Measurements from ENCODE around the gene CDON. TPM values are rescaled to one million over a fixed set of nuclear protein-coding genes. Genes with fewer than 3 reads are reported as not detected.

Gene CDON
- total RNA-seq, 2 experiments from 2014 or later, result 1.9 to 2.7 TPM

DNA sequence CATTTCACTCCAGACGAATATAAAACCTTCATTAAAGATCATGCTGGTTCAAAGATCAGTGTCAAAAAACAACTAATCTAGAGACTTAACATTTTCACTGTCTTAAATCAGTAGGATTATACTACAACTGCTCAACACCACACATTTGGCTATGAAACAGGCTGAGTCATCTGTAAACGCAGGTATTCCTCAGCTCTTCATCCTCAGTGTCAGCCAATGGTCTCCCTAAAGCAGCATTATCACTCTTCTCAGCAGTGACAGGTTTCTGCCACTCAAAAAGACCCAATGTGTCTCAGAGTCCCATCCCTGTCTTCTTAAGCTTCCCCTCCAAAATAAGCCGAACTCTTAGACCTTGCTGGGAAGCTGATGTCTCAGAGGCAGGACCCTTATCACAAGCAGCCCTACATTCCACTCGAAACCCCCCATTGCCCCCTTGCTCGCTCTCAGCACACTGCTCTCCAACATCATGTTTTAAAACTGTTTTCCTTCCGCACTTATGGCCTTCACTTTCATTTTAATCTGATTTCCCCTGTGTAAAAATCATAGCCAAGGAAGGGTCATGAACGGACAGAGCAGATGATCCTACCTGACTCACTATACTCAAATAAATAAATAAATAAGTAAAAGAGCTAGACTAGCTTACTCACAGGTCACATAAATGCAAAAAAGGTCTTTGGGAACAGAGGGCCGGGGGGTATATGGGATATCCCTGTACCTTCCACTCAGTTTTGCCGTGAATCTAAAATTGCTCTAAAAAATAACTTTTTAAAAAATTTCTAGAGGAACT lies 23.0 kb downstream of the CDON start:
- H3K27me3 ChIP-seq (ENCODE audit: control insufficient read depth in 1 of 2, insufficient read depth in 2 of 2, low read length in 2 of 2), result no peaks in the 10 kb centered on the region
- no peaks in the 10 kb centered on the region for H3K27me3 Mint-ChIP-seq
- DNase-seq (no peak), ATAC-seq (ENCODE audit: poor library complexity) (no peak)
- H3K4me3 Mint-ChIP-seq, result no peak overlapping the region
- H3K36me3 Mint-ChIP-seq (ENCODE audit: low read depth), result no peaks in the 10 kb centered on the region
- no peak overlapping the region for H3K27ac ChIP-seq (ENCODE audit: low read depth in 1 of 2, low read length in 2 of 2)
- TF ChIP-seq, protein P1, sequence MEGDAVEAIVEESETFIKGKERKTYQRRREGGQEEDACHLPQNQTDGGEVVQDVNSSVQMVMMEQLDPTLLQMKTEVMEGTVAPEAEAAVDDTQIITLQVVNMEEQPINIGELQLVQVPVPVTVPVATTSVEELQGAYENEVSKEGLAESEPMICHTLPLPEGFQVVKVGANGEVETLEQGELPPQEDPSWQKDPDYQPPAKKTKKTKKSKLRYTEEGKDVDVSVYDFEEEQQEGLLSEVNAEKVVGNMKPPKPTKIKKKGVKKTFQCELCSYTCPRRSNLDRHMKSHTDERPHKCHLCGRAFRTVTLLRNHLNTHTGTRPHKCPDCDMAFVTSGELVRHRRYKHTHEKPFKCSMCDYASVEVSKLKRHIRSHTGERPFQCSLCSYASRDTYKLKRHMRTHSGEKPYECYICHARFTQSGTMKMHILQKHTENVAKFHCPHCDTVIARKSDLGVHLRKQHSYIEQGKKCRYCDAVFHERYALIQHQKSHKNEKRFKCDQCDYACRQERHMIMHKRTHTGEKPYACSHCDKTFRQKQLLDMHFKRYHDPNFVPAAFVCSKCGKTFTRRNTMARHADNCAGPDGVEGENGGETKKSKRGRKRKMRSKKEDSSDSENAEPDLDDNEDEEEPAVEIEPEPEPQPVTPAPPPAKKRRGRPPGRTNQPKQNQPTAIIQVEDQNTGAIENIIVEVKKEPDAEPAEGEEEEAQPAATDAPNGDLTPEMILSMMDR (IDR thresholded peaks at IDR 0.05), result no peak
- no peaks in the 10 kb centered on the region for H3K36me3 ChIP-seq (ENCODE audit: insufficient read depth, low read length)
- CTCF ChIA-PET, result interaction anchor here (0.6 kb wide), 1 partner anchor 44 kb away, joined by 3 read pairs; no protein-coding TSS in a partner anchor
- H3K9me3 ChIP-seq (ENCODE audit: control insufficient read depth in 1 of 2, insufficient read depth in 1 of 2, low read length in 2 of 2), result no peaks in the 10 kb centered on the region
- no peak overlapping the region for H3K27ac Mint-ChIP-seq
- intact Hi-C loops (cut with DNase I, micrococcal nuclease), result no loop called here
- POLR2A ChIA-PET, result no interaction called here
- no peaks in the 10 kb centered on the region for H3K4me1 ChIP-seq (ENCODE audit: insufficient read depth, low read length)
- H3K9me3 Mint-ChIP-seq, result no peaks in the 10 kb centered on the region
- H3K4me1 Mint-ChIP-seq (ENCODE audit: low read depth), result no peaks in the 10 kb centered on the region
- no peak overlapping the region for H3K4me3 ChIP-seq (ENCODE audit: low read length)

DNA sequence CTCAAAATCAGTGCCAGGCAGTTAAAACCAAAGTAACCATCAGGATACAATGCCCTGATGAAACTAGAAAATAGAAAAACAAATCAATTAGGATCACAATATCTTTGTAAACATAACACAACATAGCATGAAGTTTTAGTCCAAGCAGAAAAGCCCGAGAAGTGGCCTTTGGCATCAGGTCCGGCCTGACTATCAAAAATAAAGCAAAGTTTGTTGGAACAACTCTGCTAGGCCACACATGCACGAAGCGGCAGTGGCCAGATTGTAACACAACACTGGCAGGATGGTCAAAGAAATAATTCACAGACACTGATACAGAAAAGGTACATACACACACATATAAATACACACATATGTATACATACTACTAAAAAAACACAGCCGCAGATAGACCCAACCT lies 26.9 kb downstream of the CDON start:
- no peaks in the 10 kb centered on the region for H3K36me3 Mint-ChIP-seq (ENCODE audit: low read depth)
- no peaks in the 10 kb centered on the region for H3K27me3 ChIP-seq (ENCODE audit: control insufficient read depth in 1 of 2, insufficient read depth in 2 of 2, low read length in 2 of 2)
- H3K27me3 Mint-ChIP-seq, result peaks cover 15% of the 10 kb centered on the region
- H3K4me1 ChIP-seq (ENCODE audit: insufficient read depth, low read length), result no peaks in the 10 kb centered on the region
- H3K4me1 Mint-ChIP-seq (ENCODE audit: low read depth), result no peaks in the 10 kb centered on the region
- POLR2A ChIA-PET, result no interaction called here
- H3K9me3 Mint-ChIP-seq, result no peaks in the 10 kb centered on the region
- no peak overlapping the region for H3K27ac ChIP-seq (ENCODE audit: low read depth in 1 of 2, low read length in 2 of 2)
- no peaks in the 10 kb centered on the region for H3K9me3 ChIP-seq (ENCODE audit: control insufficient read depth in 1 of 2, insufficient read depth in 1 of 2, low read length in 2 of 2)
- no peaks in the 10 kb centered on the region for H3K36me3 ChIP-seq (ENCODE audit: insufficient read depth, low read length)
- intact Hi-C loops (cut with DNase I, micrococcal nuclease), result no loop called here
- no peak overlapping the region for H3K27ac Mint-ChIP-seq
- DNase-seq (no peak), ATAC-seq (ENCODE audit: poor library complexity) (no peak)
- no peak overlapping the region for H3K4me3 ChIP-seq (ENCODE audit: low read length)
- CTCF ChIA-PET, result no interaction called here
- TF ChIP-seq, protein P1 (IDR thresholded peaks at IDR 0.05), result no peak
- no peak overlapping the region for H3K4me3 Mint-ChIP-seq

DNA sequence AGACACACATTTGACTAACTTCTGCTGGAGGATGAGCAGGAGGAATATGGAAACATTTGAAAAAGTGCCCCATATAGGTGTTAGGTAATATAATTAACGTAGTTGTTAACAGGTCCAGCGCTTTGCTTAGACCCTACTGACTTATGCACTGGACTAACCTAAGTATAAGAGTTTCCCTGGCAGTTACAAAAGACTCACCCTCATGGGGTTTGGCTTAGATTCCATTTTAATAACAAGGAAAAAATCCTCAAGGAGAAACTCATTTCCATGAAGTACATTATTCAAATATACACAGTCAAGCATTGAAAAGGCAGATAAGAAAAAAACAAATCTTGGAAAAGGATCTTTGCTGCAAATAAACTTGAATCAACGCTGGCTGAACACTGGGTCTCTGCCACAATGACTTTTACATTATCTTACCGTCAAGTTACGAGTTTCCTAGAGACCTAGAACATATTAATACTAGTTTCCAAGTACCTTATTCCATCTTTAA lies 27.7 kb downstream of the CDON start:
- intact Hi-C loops (cut with DNase I, micrococcal nuclease), result no loop called here
- H3K4me3 ChIP-seq (ENCODE audit: low read length), result no peak overlapping the region
- ChIA-PET CTCF (no interaction called here), POLR2A (no interaction called here)
- H3K27me3 Mint-ChIP-seq, result peaks cover 15% of the 10 kb centered on the region
- DNase-seq (no peak), ATAC-seq (ENCODE audit: poor library complexity) (no peak)
- H3K27ac Mint-ChIP-seq, result no peak overlapping the region
- no peaks in the 10 kb centered on the region for H3K36me3 ChIP-seq (ENCODE audit: insufficient read depth, low read length)
- H3K36me3 Mint-ChIP-seq (ENCODE audit: low read depth), result no peaks in the 10 kb centered on the region
- no peaks in the 10 kb centered on the region for H3K27me3 ChIP-seq (ENCODE audit: control insufficient read depth in 1 of 2, insufficient read depth in 2 of 2, low read length in 2 of 2)
- H3K9me3 Mint-ChIP-seq, result no peaks in the 10 kb centered on the region
- no peaks in the 10 kb centered on the region for H3K4me1 ChIP-seq (ENCODE audit: insufficient read depth, low read length)
- no peak overlapping the region for H3K27ac ChIP-seq (ENCODE audit: low read depth in 1 of 2, low read length in 2 of 2)
- no peaks in the 10 kb centered on the region for H3K4me1 Mint-ChIP-seq (ENCODE audit: low read depth)
- TF ChIP-seq, protein P1 (IDR thresholded peaks at IDR 0.05), result no peak
- H3K4me3 Mint-ChIP-seq, result no peak overlapping the region
- H3K9me3 ChIP-seq (ENCODE audit: control insufficient read depth in 1 of 2, insufficient read depth in 1 of 2, low read length in 2 of 2), result no peaks in the 10 kb centered on the region

Measured in CD4-positive, alpha-beta T cell (primary cell).